Kidney (tissue), 14 donors: ENCODE results near the gene C1orf74. TPM values are rescaled to one million over a fixed set of nuclear protein-coding genes. Genes with fewer than 3 reads are reported as not detected.

ENCODE experiments used
- DNase-seq, 5 donors: peaks; one replicate each; pipeline ENCODE4 v3.0.0-alpha.2; 2013 to 2020
- FAIRE-seq: peaks from 2 replicates; lab custom pipeline; 2012; peaks lifted over from hg19 to GRCh38; lab: Jason Lieb, UNC
- H3K27ac ChIP-seq, 2 donors: one replicate each; pipeline ENCODE4 v1.7.0; 2013; ENCODE audit warnings: low read depth in 2 of 2, low read length in 2 of 2, inconsistent platforms in 1 of 2
- H3K27me3 ChIP-seq: one replicate; pipeline ENCODE4 v1.7.1; 2013; ENCODE audit warnings: low read length, inconsistent platforms; ENCODE audit not compliant: control insufficient read depth, insufficient read depth
- H3K36me3 ChIP-seq, 3 donors: one replicate each; pipeline versions ENCODE4 v1.7.0 to v1.7.1; 2013; ENCODE audit warnings: low read length in 3 of 3, control low read depth in 1 of 3, inconsistent platforms in 1 of 3; ENCODE audit not compliant: insufficient read depth in 3 of 3, control insufficient read depth in 2 of 3
- H3K4me1 ChIP-seq, 3 donors: one replicate each; pipeline versions ENCODE4 v1.7.0 to v1.7.1; 2013; ENCODE audit warnings: low read length in 3 of 3, inconsistent platforms in 1 of 3, low read depth in 1 of 3; ENCODE audit not compliant: control insufficient read depth in 2 of 3, insufficient read depth in 2 of 3
- H3K4me3 ChIP-seq, 3 donors: one replicate each; pipeline versions ENCODE4 v1.7.0 to v1.8.1; 2013; ENCODE audit warnings: low read length in 3 of 3, control low read depth in 1 of 3, inconsistent platforms in 1 of 3
- H3K9ac ChIP-seq, 3 donors: one replicate each; pipeline versions ENCODE4 v1.7.0 to v1.7.1; 2013; ENCODE audit warnings: low read length in 3 of 3, control low read depth in 1 of 3, inconsistent platforms in 1 of 3
- H3K9me3 ChIP-seq, 3 donors: one replicate each; pipeline versions ENCODE4 v1.7.0 to v1.7.1; 2013; ENCODE audit warnings: low read length in 3 of 3, control low read depth in 1 of 3, inconsistent platforms in 1 of 3; ENCODE audit not compliant: control insufficient read depth in 2 of 3, insufficient read depth in 1 of 3
- CTCF ChIP-seq: IDR thresholded peaks from 3 replicates; pipeline ENCODE4 v1.5.1; 2012; ENCODE audit warnings: mild to moderate bottlenecking, moderate library complexity, borderline replicate concordance; ENCODE audit not compliant: insufficient read depth; ENCODE audit errors: extremely low read depth
- intact Hi-C: fragments of 100-400 bp; cut with DNase I; formaldehyde crosslinking; loops from one replicate; pipeline ENCODE4 v1.11.1; 2022
- polyA plus RNA-seq: library from polyadenylated mRNA; stranded (reverse); fragments of 350-450 nt; fragmentation: Illumina TruSeq; extraction: RNeasy Lipid Tissue Mini Kit (QIAGEN cat#74804); gene quantifications from one replicate; pipeline ENCODE4 v1.2.3, GENCODE V29; 2014; ENCODE audit warnings: low read depth, low replicate concordance; ENCODE audit not compliant: insufficient read depth
- total RNA-seq: library from RNA; stranded (reverse); fragmentation: NEBNext Ultra II Directional; extraction: Animal tissue kit (Norgen Biotek cat#: 25700); gene quantifications from one replicate; pipeline ENCODE4 v1.2.1, GENCODE V29; 2021
- donor health status: control.
- donor health status: control.
- donor health status: control.
- donor health status: control.
- donor health status: control.
- donor health status: DM: yes; HTN: yes; CAD: no.
- donor health status: Normal renal cell carcinoma (clear cell type).

The C1orf74 gene
- total and polyA plus RNA-seq, 2 donors from 2014 or later: 2.5 TPM

GRCh38 chr1:209729436-209729835, 54.9 kb downstream of the C1orf74 start:
- FAIRE-seq (no peak), DNase-seq (no peak)
- no peaks in the 10 kb centered on the region for H3K36me3 ChIP-seq
- no peaks in the 10 kb centered on the region for H3K27me3 ChIP-seq
- no peaks in the 10 kb centered on the region for H3K4me1 ChIP-seq
- intact Hi-C loops: no loop called here
- TF ChIP-seq CTCF: no peak
- H3K4me3 ChIP-seq: no peak overlapping the region
- H3K27ac ChIP-seq: no peak overlapping the region
- no peaks in the 10 kb centered on the region for H3K9me3 ChIP-seq
- no peak overlapping the region for H3K9ac ChIP-seq

Other genes with a start within 250 kb of the C1orf74 start
- 1.4 TPM for gene CAMK1G, start 200.8 kb downstream of the C1orf74 start, total RNA-seq
- gene CAMK1G, start 200.8 kb downstream of the C1orf74 start, polyA plus RNA-seq: 5.5 TPM
- gene LAMB3, start 132.1 kb downstream of the C1orf74 start, total RNA-seq: 59.7 TPM
- gene LAMB3, start 132.1 kb downstream of the C1orf74 start, polyA plus RNA-seq: 2.5 TPM
- gene G0S2, start 109.1 kb downstream of the C1orf74 start, total RNA-seq: 15.5 TPM
- gene G0S2, start 109.1 kb downstream of the C1orf74 start, polyA plus RNA-seq: 103 TPM
- 1.8 TPM for gene HSD11B1, start 79.7 kb downstream of the C1orf74 start, total RNA-seq
- gene HSD11B1, start 79.7 kb downstream of the C1orf74 start, polyA plus RNA-seq: 5.5 TPM
- 16.4 TPM for gene TRAF3IP3, start 28.5 kb downstream of the C1orf74 start, total RNA-seq
- gene TRAF3IP3, start 28.5 kb downstream of the C1orf74 start, polyA plus RNA-seq: 3.6 TPM
- 37.1 TPM for gene IRF6, start 21.6 kb upstream of the C1orf74 start, total RNA-seq
- 24.0 TPM for gene IRF6, start 21.6 kb upstream of the C1orf74 start, polyA plus RNA-seq
- gene UTP25, start 43.4 kb upstream of the C1orf74 start, total RNA-seq: 8.9 TPM
- 2.0 TPM for gene UTP25, start 43.4 kb upstream of the C1orf74 start, polyA plus RNA-seq
- 1.3 TPM for gene SYT14, start 153.7 kb upstream of the C1orf74 start, total RNA-seq
- 0.22 TPM for gene SYT14, start 153.7 kb upstream of the C1orf74 start, polyA plus RNA-seq